ENCODE measurements around the gene ZSWIM4.
A peak's percentile ranks its signal among the peaks of the same experiment; 100 is the strongest.

Gene ZSWIM4

GRCh38 chr19:13876834-13877233, 81.6 kb downstream of the ZSWIM4 start, which contains the start of gene NANOS3:
Gene NANOS3, plus strand, starts transcription at chr19:13877134. Its CDS starts 115 bp downstream, at chr19:13877249.
- H3K4me1 Mint-ChIP-seq: peaks cover 41% of the 10 kb centered on the region

GRCh38 chr19:13877303-13877702, 82.1 kb downstream of the ZSWIM4 start:
- no peak for DNase-seq
- Mint-ChIP-seq H3K4me3 (no peak overlapping the region), H3K27ac (no peak overlapping the region), H3K4me1 (peaks cover 41% of the 10 kb centered on the region), H3K27me3 (peaks cover 15% of the 10 kb centered on the region), H3K9me3 (no peaks in the 10 kb centered on the region)
- no peak for ATAC-seq

More at GRCh38 chr19:13876834-13877233, 81.6 kb downstream of the ZSWIM4 start, which contains the start of gene NANOS3:
- no peaks in the 10 kb centered on the region for H3K9me3 Mint-ChIP-seq
- peak within 1 kb of the TSS in 1 of 2 donors; percentile 27 for H3K27ac Mint-ChIP-seq
- DNase-seq (no peak), ATAC-seq (no peak)
- H3K4me3 Mint-ChIP-seq: no peak within 1 kb of the TSS
- H3K27me3 Mint-ChIP-seq: peaks cover 17% of the 10 kb centered on the region

- H3K9me3 Mint-ChIP-seq: no peaks in the 10 kb centered on the region
Measured at GRCh38 chr19:13880059-13881043, 85.1 kb downstream of the ZSWIM4 start.

GRCh38 chr19:13881251-13881691, 86.0 kb downstream of the ZSWIM4 start:
- DNase-seq: no peak
- H3K27ac Mint-ChIP-seq: peak overlapping the region in 1 of 2 donors; percentile 49
- peak overlapping the region; percentile 69 to 76 for H3K4me3 Mint-ChIP-seq
- H3K9me3 Mint-ChIP-seq: no peaks in the 10 kb centered on the region
- H3K27me3 Mint-ChIP-seq: no peaks in the 10 kb centered on the region
- no peak for ATAC-seq
- peaks cover 68% of the 10 kb centered on the region for H3K4me1 Mint-ChIP-seq

More at GRCh38 chr19:13880059-13881043, 85.1 kb downstream of the ZSWIM4 start:
- Mint-ChIP-seq H3K4me3 (peak overlapping the region; percentile 61 to 76), H3K27ac (peak overlapping the region in 1 of 2 donors; percentile 86), H3K27me3 (no peaks in the 10 kb centered on the region), H3K4me1 (peaks cover 59% of the 10 kb centered on the region)
- ATAC-seq (peak; percentile 91), DNase-seq (peak; percentile 98 to 99)
